PC-9 (cell line): ENCODE data around the gene GFRA1. TPM values are rescaled to one million over a fixed set of nuclear protein-coding genes. Genes with fewer than 3 reads are reported as not detected.

Source experiments
- BruUV-seq: library from RNA; stranded (reverse); fragments of 400-500 nt; replicated peaks from 2 replicates; lab custom pipeline; 2021; lab: Mats Ljungman, UMichigan
- CTCF ChIA-PET: fragments of 300-600 bp; sonication (Branson Sonifier 250); formaldehyde crosslinking; loops from one replicate; lab custom pipeline; 2022; ENCODE audit warnings: antibody characterized with exemption; lab: Charles Lee
- POLR2A ChIA-PET: fragments of 300-600 bp; sonication (Branson Sonifier 250); formaldehyde crosslinking; loops from one replicate; lab custom pipeline; 2022; ENCODE audit warnings: antibody characterized with exemption; ENCODE audit not compliant: unreplicated experiment; lab: Charles Lee
- DNase-seq, 2 experiments: peaks; one replicate each; pipeline versions ENCODE4 v3.0.0 to v3.0.0-alpha.2; 2015 to 2022; ENCODE audit warnings: mixed read lengths in 1 of 2
- H2AFZ ChIP-seq: fragments of 200-600 bp; sonication (generic); 2 replicates; pipeline ENCODE4 v1.8.1; 2017; ENCODE audit warnings: antibody characterized with exemption
- H3F3A ChIP-seq: fragments of 200-600 bp; sonication (generic); 2 replicates; pipeline ENCODE4 v1.8.1; 2017; ENCODE audit warnings: antibody characterized with exemption, mild to moderate bottlenecking, low read depth; ENCODE audit not compliant: insufficient read depth
- H3K27ac ChIP-seq: fragments of 200-600 bp; sonication (generic); 2 replicates; pipeline ENCODE4 v1.6.1; 2016; ENCODE audit warnings: mixed run types
- H3K27me3 ChIP-seq: fragments of 200-600 bp; sonication (generic); 2 replicates; pipeline ENCODE4 v1.6.1; 2016; ENCODE audit warnings: low read depth, mixed run types; ENCODE audit not compliant: insufficient read depth
- H3K36me3 ChIP-seq: fragments of 200-600 bp; sonication (generic); 2 replicates; pipeline ENCODE4 v1.6.1; 2016; ENCODE audit warnings: low read depth, mixed run types
- H3K4me1 ChIP-seq: fragments of 200-600 bp; sonication (generic); replicated peaks from 2 replicates; pipeline ENCODE4 v1.6.1; 2016; ENCODE audit warnings: mixed run types; ENCODE audit not compliant: insufficient read depth
- H3K4me2 ChIP-seq: fragments of 200-600 bp; sonication (generic); 2 replicates; pipeline ENCODE4 v1.6.1; 2017; ENCODE audit warnings: mixed run types
- H3K4me3 ChIP-seq: fragments of 200-600 bp; sonication (generic); 2 replicates; pipeline ENCODE4 v1.6.1; 2016; ENCODE audit warnings: mixed run types
- H3K79me2 ChIP-seq: fragments of 200-600 bp; sonication (generic); 2 replicates; pipeline ENCODE4 v1.6.1; 2017; ENCODE audit warnings: low read depth, mixed run types
- H3K9me2 ChIP-seq: fragments of 200-600 bp; sonication (generic); 2 replicates; pipeline ENCODE4 v1.8.1; 2017; ENCODE audit warnings: mild to moderate bottlenecking; ENCODE audit not compliant: insufficient read depth
- H3K9me3 ChIP-seq: fragments of 200-600 bp; sonication (generic); 2 replicates; pipeline ENCODE4 v1.8.1; 2016; ENCODE audit warnings: low read depth; ENCODE audit not compliant: insufficient read depth
- H4K20me1 ChIP-seq: fragments of 200-600 bp; sonication (generic); 2 replicates; pipeline ENCODE4 v1.8.1; 2017; ENCODE audit not compliant: insufficient read depth
- EZH2 ChIP-seq: fragments of 200-600 bp; sonication (generic); IDR thresholded peaks from 2 replicates; pipeline ENCODE4 v1.8.0; 2017; ENCODE audit warnings: antibody characterized with exemption, low read depth
- intact Hi-C: fragments of 100-400 bp; cut with micrococcal nuclease; formaldehyde crosslinking; loops from one replicate; pipeline ENCODE4 v1.10.0; 2022; ENCODE audit not compliant: unreplicated experiment
- total RNA-seq: library from RNA; stranded (reverse); gene quantifications from 2 replicates; pipeline ENCODE4 v1.2.3, GENCODE V29; 2021
- TF ChIP-seq, protein P1 (sequence below): fragments of 200-600 bp; sonication (generic); conservative IDR thresholded peaks from 2 replicates; pipeline ENCODE4 v1.6.1; 2017; ENCODE audit warnings: mixed run types, antibody characterized with exemption, mild to moderate bottlenecking, moderate library complexity

Gene GFRA1
- total RNA-seq, 1 experiment from 2014 or later = 0.11 TPM

GRCh38 chr10:116043861-116044260 lies 229.1 kb downstream of the GFRA1 start:
- Histone ChIP-seq H3K4me1 (no peaks in the 10 kb centered on the region), H4K20me1 (no peaks in the 10 kb centered on the region), H3K4me3 (no peak overlapping the region), H3K27me3 (no peaks in the 10 kb centered on the region), H3K79me2 (no peaks in the 10 kb centered on the region), H2AFZ (no peak overlapping the region), H3F3A (no peaks in the 10 kb centered on the region), H3K9me3 (no peaks in the 10 kb centered on the region), H3K4me2 (no peak overlapping the region), H3K9me2 (no peaks in the 10 kb centered on the region), H3K36me3 (no peaks in the 10 kb centered on the region), H3K27ac (no peak overlapping the region)
- DNase-seq = no peak
- intact Hi-C loops = no loop called here
- ChIA-PET CTCF (no interaction called here), POLR2A (no interaction called here)
- no TSS peak for BruUV-seq
- no peak for TF ChIP-seq EZH2
- TF ChIP-seq, protein P1, sequence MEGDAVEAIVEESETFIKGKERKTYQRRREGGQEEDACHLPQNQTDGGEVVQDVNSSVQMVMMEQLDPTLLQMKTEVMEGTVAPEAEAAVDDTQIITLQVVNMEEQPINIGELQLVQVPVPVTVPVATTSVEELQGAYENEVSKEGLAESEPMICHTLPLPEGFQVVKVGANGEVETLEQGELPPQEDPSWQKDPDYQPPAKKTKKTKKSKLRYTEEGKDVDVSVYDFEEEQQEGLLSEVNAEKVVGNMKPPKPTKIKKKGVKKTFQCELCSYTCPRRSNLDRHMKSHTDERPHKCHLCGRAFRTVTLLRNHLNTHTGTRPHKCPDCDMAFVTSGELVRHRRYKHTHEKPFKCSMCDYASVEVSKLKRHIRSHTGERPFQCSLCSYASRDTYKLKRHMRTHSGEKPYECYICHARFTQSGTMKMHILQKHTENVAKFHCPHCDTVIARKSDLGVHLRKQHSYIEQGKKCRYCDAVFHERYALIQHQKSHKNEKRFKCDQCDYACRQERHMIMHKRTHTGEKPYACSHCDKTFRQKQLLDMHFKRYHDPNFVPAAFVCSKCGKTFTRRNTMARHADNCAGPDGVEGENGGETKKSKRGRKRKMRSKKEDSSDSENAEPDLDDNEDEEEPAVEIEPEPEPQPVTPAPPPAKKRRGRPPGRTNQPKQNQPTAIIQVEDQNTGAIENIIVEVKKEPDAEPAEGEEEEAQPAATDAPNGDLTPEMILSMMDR = no peak

DNA sequence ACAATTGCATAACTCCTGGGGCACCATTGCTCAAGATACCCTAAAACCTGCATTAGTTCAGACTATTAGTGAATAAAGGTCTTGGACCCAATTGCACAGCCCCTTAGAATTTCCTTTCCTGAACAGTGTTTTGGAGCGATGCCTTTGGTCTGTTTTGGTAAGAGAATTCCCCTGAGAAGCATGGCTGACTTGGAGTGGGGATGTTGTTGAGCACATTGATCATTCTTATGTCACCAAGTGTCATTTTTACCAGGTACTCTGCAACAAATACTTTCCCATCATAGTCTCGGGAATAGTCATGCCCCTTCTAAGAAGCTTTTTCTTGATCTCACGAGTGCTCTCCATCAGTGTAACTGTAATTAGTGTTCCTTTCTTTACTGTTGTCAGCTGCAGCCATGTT lies 229.7 kb downstream of the GFRA1 start:
- H3K4me3 ChIP-seq = no peak overlapping the region
- no peak for TF ChIP-seq EZH2
- TF ChIP-seq, protein P1 = no peak
- H3K4me1 ChIP-seq = no peaks in the 10 kb centered on the region
- BruUV-seq = no TSS peak
- DNase-seq = no peak
- H3K4me2 ChIP-seq = no peak overlapping the region
- H3F3A ChIP-seq = no peaks in the 10 kb centered on the region
- CTCF ChIA-PET = no interaction called here
- H3K36me3 ChIP-seq = no peaks in the 10 kb centered on the region
- H3K27me3 ChIP-seq = no peaks in the 10 kb centered on the region
- H3K79me2 ChIP-seq = no peaks in the 10 kb centered on the region
- intact Hi-C loops = no loop called here
- POLR2A ChIA-PET = no interaction called here
- H3K27ac ChIP-seq = no peak overlapping the region
- no peaks in the 10 kb centered on the region for H4K20me1 ChIP-seq
- H3K9me3 ChIP-seq = no peaks in the 10 kb centered on the region
- no peak overlapping the region for H2AFZ ChIP-seq
- no peaks in the 10 kb centered on the region for H3K9me2 ChIP-seq

DNA sequence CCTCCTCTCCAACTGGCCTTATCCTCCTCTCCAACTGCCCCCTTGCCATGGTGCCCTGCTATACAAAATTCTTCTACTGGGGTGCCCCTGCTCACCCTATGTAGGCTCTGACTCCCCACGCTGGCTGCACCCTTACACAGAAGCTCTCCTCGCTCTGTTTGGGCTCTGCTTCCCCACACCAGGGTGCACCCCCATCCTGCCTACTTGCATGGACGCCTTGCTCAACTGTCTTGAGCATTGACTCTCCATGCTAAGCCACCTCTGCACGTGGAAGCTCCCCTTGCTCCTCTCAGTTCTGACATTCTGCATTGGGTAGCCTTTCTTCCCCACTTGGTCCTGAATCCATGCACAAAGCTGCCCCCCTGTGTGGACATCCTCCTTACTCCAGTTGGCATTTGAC lies 231.1 kb downstream of the GFRA1 start:
- DNase-seq = no peak
- BruUV-seq = no TSS peak
- no peaks in the 10 kb centered on the region for H3K79me2 ChIP-seq
- no peak overlapping the region for H2AFZ ChIP-seq
- no peaks in the 10 kb centered on the region for H3K9me3 ChIP-seq
- no peaks in the 10 kb centered on the region for H3F3A ChIP-seq
- no peaks in the 10 kb centered on the region for H3K9me2 ChIP-seq
- no peaks in the 10 kb centered on the region for H3K27me3 ChIP-seq
- CTCF ChIA-PET = no interaction called here
- no peak for TF ChIP-seq EZH2
- TF ChIP-seq, protein P1 = no peak
- H3K4me2 ChIP-seq = no peak overlapping the region
- no peaks in the 10 kb centered on the region for H3K36me3 ChIP-seq
- no peak overlapping the region for H3K4me3 ChIP-seq
- no peaks in the 10 kb centered on the region for H4K20me1 ChIP-seq
- POLR2A ChIA-PET = no interaction called here
- intact Hi-C loops = no loop called here
- H3K4me1 ChIP-seq = no peaks in the 10 kb centered on the region
- no peak overlapping the region for H3K27ac ChIP-seq
